A549 (cell line): Measurements from ENCODE around the gene NDUFA13. TPM values are rescaled to one million over a fixed set of nuclear protein-coding genes. Genes with fewer than 3 reads are reported as not detected.

Experiments
- ATAC-seq, 2 experiments: fragments of 200-7000 bp in 1 of 2; fragments of >200 bp in 1 of 2; cut with Nextera tagmentation in 1 of 2; cut with Tn5 transposase in 1 of 2; 3 replicates each; pipeline versions ENCODE4 v1.8.0 to v1.9.1; 2018 to 2020; ENCODE audit warnings: mild to moderate bottlenecking in 1 of 2, moderate library complexity in 1 of 2
- CTCF ChIA-PET: fragments of 300-600 bp; sonication (Branson Sonifier 250); formaldehyde crosslinking; extraction: SDS; loops from one replicate; lab custom pipeline; 2021; ENCODE audit warnings: antibody characterized with exemption, inconsistent platforms; lab: Yijun Ruan, JAX
- POLR2A ChIA-PET: fragments of 350-600 bp; formaldehyde crosslinking; extraction: SDS; loops from one replicate; lab custom pipeline; 2021; ENCODE audit warnings: antibody characterized with exemption, inconsistent platforms; lab: Yijun Ruan, JAX
- DNase-seq, 2 experiments: peaks; one replicate each; pipeline versions ENCODE4 v3.0.0 to v3.0.0-alpha.2; 2011 to 2016; ENCODE audit warnings: low read depth in 1 of 2, low spot score in 1 of 2
- FAIRE-seq: peaks from 2 replicates; lab custom pipeline; 2011; peaks lifted over from hg19 to GRCh38; lab: Jason Lieb, UNC
- H3K27ac ChIP-seq, 2 experiments: fragments of >200 bp; sonication (Bioruptor Twin); formaldehyde crosslinking; 3 replicates each; pipeline ENCODE4 v1.5.1; 2016 to 2017
- H3K4me1 ChIP-seq: fragments of >200 bp; sonication (Bioruptor Twin); formaldehyde crosslinking; 3 replicates; pipeline ENCODE4 v1.6.1; 2016
- H3K4me2 ChIP-seq: fragments of >200 bp; sonication (Bioruptor Twin); formaldehyde crosslinking; 3 replicates; pipeline ENCODE4 v1.6.1; 2016
- H3K4me3 ChIP-seq: fragments of >200 bp; sonication (Bioruptor Twin); formaldehyde crosslinking; 3 replicates; pipeline ENCODE4 v1.5.1; 2016
- H3K9me3 ChIP-seq: fragments of >200 bp; sonication (Bioruptor Twin); formaldehyde crosslinking; 3 replicates; pipeline ENCODE4 v1.6.1; 2016
- BHLHE40 ChIP-seq: IDR thresholded peaks from 2 replicates; pipeline ENCODE4 v1.6.1; 2012; ENCODE audit warnings: low read depth, low read length, inconsistent platforms
- CBX8 ChIP-seq: fragments of 200-600 bp; sonication (generic); IDR thresholded peaks from 2 replicates; pipeline ENCODE4 v1.6.1; 2016
- CEBPB ChIP-seq, 2 experiments: fragments of >200 bp in 1 of 2; sonication (Bioruptor Twin) in 1 of 2; formaldehyde crosslinking in 1 of 2; IDR thresholded peaks; 2 replicates each; pipeline ENCODE4 v1.6.1; 2012 to 2016
- EHF ChIP-seq: fragments of 250-450 bp; sonication (Bioruptor Pico); IDR thresholded peaks from 2 replicates; pipeline ENCODE4 v1.5.0; 2020; ENCODE audit warnings: mild to moderate bottlenecking
- ESRRA ChIP-seq: fragments of 150-350 bp; IDR thresholded peaks from 2 replicates; pipeline ENCODE4 v1.6.1; 2014; ENCODE audit warnings: mild to moderate bottlenecking, low read length, borderline replicate concordance
- FOSB ChIP-seq: fragments of 250-450 bp; sonication (Bioruptor Pico); IDR thresholded peaks from 2 replicates; pipeline ENCODE4 v1.5.0; 2020; ENCODE audit warnings: mild to moderate bottlenecking, moderate library complexity
- FOSL2 ChIP-seq, 2 experiments: fragments of 450-650 bp in 1 of 2; fragments of >200 bp in 1 of 2; sonication (Bioruptor Twin) in 1 of 2; formaldehyde crosslinking; IDR thresholded peaks; 2 replicates each; pipeline versions ENCODE4 v1.5.0 to v1.6.1; 2016 to 2020; ENCODE audit warnings: mild to moderate bottlenecking in 1 of 2, moderate library complexity in 1 of 2
- HDAC2 ChIP-seq: fragments of 200-600 bp; sonication (generic); IDR thresholded peaks from 2 replicates; pipeline ENCODE4 v1.6.1; 2016
- HOXA7 ChIP-seq: fragments of 250-450 bp; sonication (Bioruptor Pico); IDR thresholded peaks from 2 replicates; pipeline ENCODE4 v1.5.0; 2020; ENCODE audit warnings: mild to moderate bottlenecking, moderate library complexity
- HOXB13 ChIP-seq: fragments of 250-450 bp; sonication (Bioruptor Pico); IDR thresholded peaks from 2 replicates; pipeline ENCODE4 v1.5.0; 2020; ENCODE audit warnings: low read depth, mild to moderate bottlenecking, moderate library complexity
- JUNB ChIP-seq: fragments of >200 bp; sonication (Bioruptor Twin); formaldehyde crosslinking; IDR thresholded peaks from 2 replicates; pipeline ENCODE4 v1.6.1; 2016
- MAFK ChIP-seq: fragments of 450-650 bp; IDR thresholded peaks from 2 replicates; pipeline ENCODE4 v1.6.1; 2014; ENCODE audit not compliant: partially characterized antibody
- MAX ChIP-seq: IDR thresholded peaks from 2 replicates; pipeline ENCODE4 v1.6.1; 2012
- PBX3 ChIP-seq: IDR thresholded peaks from 2 replicates; pipeline ENCODE4 v1.6.1; 2012
- PHF8 ChIP-seq: fragments of 200-600 bp; sonication (generic); IDR thresholded peaks from 2 replicates; pipeline ENCODE4 v1.6.1; 2016; ENCODE audit warnings: low read depth, mild to moderate bottlenecking, antibody characterized with exemption, moderate library complexity, borderline replicate concordance
- POLR2AphosphoS2 ChIP-seq: conservative IDR thresholded peaks from 2 replicates; pipeline ENCODE4 v1.6.1; 2012; ENCODE audit warnings: low read length, improper control_type of control experiment, inconsistent platforms
- RCOR1 ChIP-seq: fragments of 150-350 bp; IDR thresholded peaks from 2 replicates; pipeline ENCODE4 v1.6.1; 2014; ENCODE audit warnings: antibody characterized with exemption, low read length, low read depth
- RNF2 ChIP-seq: fragments of 200-600 bp; sonication (generic); IDR thresholded peaks from 2 replicates; pipeline ENCODE4 v1.6.1; 2016; ENCODE audit warnings: low read depth, mild to moderate bottlenecking, antibody characterized with exemption, moderate library complexity, borderline replicate concordance
- SMC3 ChIP-seq: fragments of >200 bp; sonication (Bioruptor Twin); formaldehyde crosslinking; IDR thresholded peaks from 3 replicates; pipeline ENCODE4 v1.6.1; 2018; ENCODE audit warnings: inconsistent platforms
- SREBF2 ChIP-seq: fragments of 450-650 bp; IDR thresholded peaks from 2 replicates; pipeline ENCODE4 v1.6.1; 2014; ENCODE audit warnings: mild to moderate bottlenecking, moderate library complexity
- TFCP2L1 ChIP-seq: fragments of 250-450 bp; sonication (Bioruptor Pico); IDR thresholded peaks from 2 replicates; pipeline ENCODE4 v1.5.0; 2021; ENCODE audit warnings: mild to moderate bottlenecking
- ZC3H11A ChIP-seq: fragments of 450-650 bp; IDR thresholded peaks from 2 replicates; pipeline ENCODE4 v1.6.1; 2014; ENCODE audit warnings: antibody characterized with exemption, mild to moderate bottlenecking
- ZNF302 ChIP-seq: fragments of 250-450 bp; sonication (Bioruptor Pico); IDR thresholded peaks from 2 replicates; pipeline ENCODE4 v1.9.0; 2021; ENCODE audit warnings: inconsistent platforms, mild to moderate bottlenecking, moderate library complexity
- ZSCAN20 ChIP-seq: fragments of 250-450 bp; sonication (Bioruptor Pico); IDR thresholded peaks from 2 replicates; pipeline ENCODE4 v1.8.0; 2022; ENCODE audit warnings: mild to moderate bottlenecking, moderate library complexity
- WGBS: methylation state at CpG from one replicate; pipeline ENCODE4 v1.1.6; 2017; ENCODE audit errors: missing lambda C conversion rate; 5-methylcytosine and 5-hydroxymethylcytosine counted together
- polyA plus RNA-seq, 4 experiments: library from polyadenylated mRNA; depleted of rRNA in 3 of 4; stranded (reverse); fragments of >200 nt; fragmentation: RNase III in 1 of 4; extraction: RNeasy Plus Mini Kit Qiagen cat#74134 plus additional on column Dnase treatment in 1 of 4; gene quantifications; 2 replicates in 3 of 4; 3 replicates in 1 of 4; pipeline ENCODE4 v1.2.3, GENCODE V29; 2011 to 2017

Gene NDUFA13
- polyA plus RNA-seq, 2 of the 4 experiments (the other 2 are of a cell fraction) = 197 to 253 TPM

DNA sequence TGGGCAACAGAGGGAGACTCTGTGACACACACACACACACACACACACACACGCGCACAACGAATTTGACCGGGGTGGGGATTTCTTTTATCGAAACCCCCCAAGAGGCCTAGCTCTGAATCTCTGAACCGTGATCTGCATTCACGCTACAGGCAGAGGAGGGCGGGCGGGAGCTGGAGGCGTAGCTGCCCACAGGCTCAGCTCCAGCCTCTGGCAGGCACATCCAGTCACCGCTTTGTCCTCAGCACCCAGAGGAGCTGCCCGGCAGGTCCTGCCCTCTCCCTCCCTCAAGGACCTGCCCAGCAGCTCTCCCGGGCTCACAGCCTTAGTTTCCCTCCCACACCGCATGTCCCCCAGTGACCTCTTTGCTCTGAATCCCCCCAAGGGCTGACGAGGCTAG lies 42.0 kb downstream of the NDUFA13 start:
- no peak overlapping the region for H3K27ac ChIP-seq
- no peak for FAIRE-seq
- ChIA-PET CTCF (interaction anchor here (12.3 kb wide), 1 partner anchor 28 kb away, joined by 79 read pairs; the partner anchor contains the start of gene YJEFN3), POLR2A (no interaction called here)
- H3K4me1 ChIP-seq = no peaks in the 10 kb centered on the region
- no peak for DNase-seq
- H3K4me2 ChIP-seq = no peak overlapping the region
- WGBS = 88% methylated on average over 14 of the region's 15 CpGs
- no peak for ATAC-seq
- H3K4me3 ChIP-seq = no peak overlapping the region
- TF ChIP-seq RCOR1 (no peak), CEBPB (IDR thresholded peaks at IDR 0.05) (no peak), BHLHE40 (no peak), ZNF302 (CRISPR knock-in tag) (no peak), PBX3 (no peak), FOSB (CRISPR knock-in tag) (no peak), JUNB (no peak), HOXB13 (no peak)
- no peaks in the 10 kb centered on the region for H3K9me3 ChIP-seq

DNA sequence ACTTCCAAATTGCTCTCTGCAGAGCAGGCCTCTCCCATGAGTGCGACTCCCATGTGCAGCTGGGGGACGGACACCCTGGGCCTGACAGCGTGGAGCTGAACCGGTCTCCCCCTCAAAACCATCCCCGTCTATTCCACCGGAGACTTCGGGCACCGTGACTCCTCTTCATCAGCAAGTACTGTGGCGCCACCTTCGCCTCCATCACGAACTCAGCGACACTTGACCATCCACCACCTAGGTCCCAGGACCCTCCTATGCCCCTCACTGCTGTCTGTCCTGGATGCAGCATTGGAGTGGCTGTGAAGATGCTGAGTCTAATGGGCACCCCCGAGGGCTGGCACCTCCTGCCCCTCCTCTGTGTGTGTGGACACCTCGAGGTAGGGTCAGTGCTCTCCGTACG lies 42.6 kb downstream of the NDUFA13 start:
- ChIA-PET CTCF (interaction anchor here (12.3 kb wide), 1 partner anchor 28 kb away, joined by 79 read pairs; the partner anchor contains the start of gene YJEFN3), POLR2A (no interaction called here)
- FAIRE-seq = no peak

DNA sequence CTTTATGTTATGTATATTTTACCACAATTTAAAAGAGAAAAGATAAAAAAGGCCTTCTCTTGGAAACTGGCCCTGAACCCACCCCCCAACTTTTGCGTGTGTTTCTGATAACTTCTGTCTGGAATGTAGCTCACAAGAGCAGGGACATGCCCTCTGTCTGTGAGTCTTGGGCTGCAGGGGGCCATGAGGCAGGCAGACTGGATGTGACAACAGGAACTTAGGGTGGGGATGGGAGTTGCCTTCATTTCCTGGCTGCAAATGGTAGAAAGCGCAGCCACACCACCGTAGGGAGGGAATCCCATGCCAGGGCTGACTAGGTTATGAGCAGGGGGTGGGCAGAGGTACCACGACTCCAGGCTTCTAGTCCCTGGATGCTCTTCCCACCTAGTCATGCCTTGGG lies 43.9 kb downstream of the NDUFA13 start:
- H3K27ac ChIP-seq = no peak overlapping the region
- no peak for DNase-seq
- TF ChIP-seq RNF2 = no peak
- no peak for TF ChIP-seq ESRRA
- no peak for TF ChIP-seq RCOR1
- no peak for TF ChIP-seq SMC3
- TF ChIP-seq SREBF2 = no peak
- no peak for TF ChIP-seq MAFK
- TF ChIP-seq ZNF302 (CRISPR knock-in tag) = no peak
- TF ChIP-seq CBX8 = no peak
- TF ChIP-seq ZSCAN20 = no peak
- TF ChIP-seq EHF = no peak
- no peak for TF ChIP-seq TFCP2L1 (CRISPR knock-in tag)
- TF ChIP-seq JUNB = no peak
- no peak for TF ChIP-seq MAX
- TF ChIP-seq, all 56 proteins: peak for 0
- POLR2A ChIA-PET = no interaction called here
- ATAC-seq (no peak), FAIRE-seq (no peak)
- Histone ChIP-seq H3K4me3 (no peak overlapping the region), H3K4me2 (no peak overlapping the region), H3K9me3 (no peaks in the 10 kb centered on the region), H3K4me1 (no peaks in the 10 kb centered on the region)
- 78% methylated on average over 4 of the region's 4 CpGs for WGBS
- CTCF ChIA-PET = interaction anchor here (1.8 kb wide), 1 partner anchor 27 kb away, joined by 7 read pairs; no protein-coding TSS in a partner anchor

More for the DNA sequence above, 42.6 kb downstream of the NDUFA13 start:
- DNase-seq (no peak), ATAC-seq (no peak)
- WGBS = 84% methylated on average over 16 of the region's 16 CpGs
- Histone ChIP-seq H3K4me1 (no peaks in the 10 kb centered on the region), H3K4me3 (no peak overlapping the region), H3K9me3 (no peaks in the 10 kb centered on the region), H3K4me2 (no peak overlapping the region), H3K27ac (no peak overlapping the region)
- TF ChIP-seq HOXB13 = no peak
- TF ChIP-seq ZC3H11A = no peak
- no peak for TF ChIP-seq HOXA7 (CRISPR knock-in tag)
- no peak for TF ChIP-seq POLR2AphosphoS2
- no peak for TF ChIP-seq PHF8
- no peak for TF ChIP-seq MAFK
- TF ChIP-seq HDAC2 = no peak
- TF ChIP-seq JUNB = no peak
- no peak for TF ChIP-seq FOSL2 (IDR thresholded peaks at IDR 0.05)
- TF ChIP-seq FOSL2 (CRISPR knock-in tag; IDR thresholded peaks at IDR 0.05) = no peak
